AG04449 (cell line): ENCODE measurements around the gene SLC24A4.

Experiments
- CTCF ChIA-PET: fragments of 350-600 bp; formaldehyde crosslinking; extraction: SDS; loops from one replicate; lab custom pipeline; 2021; ENCODE audit warnings: antibody characterized with exemption; lab: Yijun Ruan, JAX
- POLR2A ChIA-PET: fragments of 400-600, 350-600 bp; formaldehyde crosslinking; extraction: SDS; loops from one replicate; lab custom pipeline; 2020; ENCODE audit warnings: antibody characterized with exemption, inconsistent platforms; lab: Yijun Ruan, JAX
- DNase-seq: peaks from one replicate; pipeline ENCODE4 v3.0.0-alpha.2; 2010; ENCODE audit warnings: low read depth, low spot score
- H3K4me3 ChIP-seq: 2 replicates; pipeline ENCODE4 v1.5.1; 2011; ENCODE audit warnings: low read depth, mild to moderate bottlenecking, control low read depth, low read length
- CTCF ChIP-seq: IDR thresholded peaks from one replicate; pipeline ENCODE4 v1.5.1; 2011; ENCODE audit warnings: mild to moderate bottlenecking, moderate library complexity, low read length, control low read depth, inconsistent platforms; ENCODE audit not compliant: insufficient read depth; ENCODE audit errors: missing control alignments

The SLC24A4 gene

GRCh38 chr14:92323011-92323915 is at the start of gene SLC24A4:
Gene SLC24A4 (plus strand): TSS chr14:92323165. CDS start chr14:92323831, 666 bp downstream.
- ChIA-PET CTCF (no interaction called here), POLR2A (no interaction called here)
- DNase-seq, result no peak
- H3K4me3 ChIP-seq, result no peak within 1 kb of the TSS
- TF ChIP-seq CTCF, result no peak

- ChIA-PET CTCF (no interaction called here), POLR2A (no interaction called here)
- no peak for TF ChIP-seq CTCF
- DNase-seq, result no peak
- H3K4me3 ChIP-seq, result no peak overlapping the region
Observed at GRCh38 chr14:92273166-92273565, 49.8 kb upstream of the SLC24A4 start.

GRCh38 chr14:92274055-92274454 is 48.9 kb upstream of the SLC24A4 start:
- CTCF ChIA-PET, result no interaction called here

GRCh38 chr14:92276074-92276473 is 46.9 kb upstream of the SLC24A4 start:
- POLR2A ChIA-PET, result no interaction called here
- no peak for DNase-seq
- CTCF ChIA-PET, result no interaction called here
- H3K4me3 ChIP-seq, result no peak overlapping the region
- TF ChIP-seq CTCF, result no peak

More at GRCh38 chr14:92274055-92274454, 48.9 kb upstream of the SLC24A4 start:
- DNase-seq, result no peak
- no peak overlapping the region for H3K4me3 ChIP-seq
- POLR2A ChIA-PET, result no interaction called here
- TF ChIP-seq CTCF, result no peak

GRCh38 chr14:92277031-92277430 is 45.9 kb upstream of the SLC24A4 start:
- no peak for DNase-seq
- ChIA-PET POLR2A (no interaction called here), CTCF (no interaction called here)
- no peak overlapping the region for H3K4me3 ChIP-seq
- no peak for TF ChIP-seq CTCF

GRCh38 chr14:92280554-92281262 is 42.3 kb upstream of the SLC24A4 start:
- TF ChIP-seq CTCF, result no peak
- ChIA-PET POLR2A (no interaction called here), CTCF (no interaction called here)
- no peak for DNase-seq
- H3K4me3 ChIP-seq, result no peak overlapping the region
